ENCODE measurements around the gene PRKCD. TPM values are rescaled to one million over a fixed set of nuclear protein-coding genes. Genes with fewer than 3 reads are reported as not detected.

PRKCD gene
- total RNA-seq, 4 donors from 2014 or later, result 27.9 to 31.3 (median 29.3) TPM

- H3K36me3 ChIP-seq, result peaks cover 1% of the 10 kb centered on the region
- DNase-seq (ENCODE audit: low spot score in 2 of 2), result no peak
- H3K27me3 ChIP-seq, result no peaks in the 10 kb centered on the region
- no peaks in the 10 kb centered on the region for H3K4me1 ChIP-seq
- H3K9me3 ChIP-seq, result no peaks in the 10 kb centered on the region
- WGBS, result 80% methylated on average over 2 of the region's 2 CpGs
- H3K27ac ChIP-seq, result no peak overlapping the region
- TF ChIP-seq POLR2AphosphoS5 (IDR thresholded peaks at IDR 0.05) (no peak), POLR2A (IDR thresholded peaks at IDR 0.05) (no peak), EP300 (IDR thresholded peaks at IDR 0.05) (no peak), CTCF (IDR thresholded peaks at IDR 0.05) (no peak)
- H3K4me3 ChIP-seq, result no peak overlapping the region
Measured at GRCh38 chr3:53218131-53218530, 57.1 kb downstream of the PRKCD start.

GRCh38 chr3:53219895-53220483 lies 59.0 kb downstream of the PRKCD start:
- WGBS, result 46% methylated on average over 10 of the region's 10 CpGs
- TF ChIP-seq POLR2A (IDR thresholded peaks at IDR 0.05) (no peak), POLR2AphosphoS5 (IDR thresholded peaks at IDR 0.05) (no peak), EP300 (IDR thresholded peaks at IDR 0.05) (no peak), CTCF (IDR thresholded peaks at IDR 0.05) (peak; percentile 49 to 92)
- Histone ChIP-seq H3K36me3 (peaks cover 20% of the 10 kb centered on the region), H3K4me1 (no peaks in the 10 kb centered on the region), H3K27me3 (no peaks in the 10 kb centered on the region), H3K27ac (no peak overlapping the region), H3K9me3 (no peaks in the 10 kb centered on the region), H3K4me3 (no peak overlapping the region)
- peak in 1 of 2 donors; percentile 81 for DNase-seq (ENCODE audit: low spot score in 2 of 2)

- no peaks in the 10 kb centered on the region for H3K4me1 ChIP-seq
- TF ChIP-seq POLR2A (IDR thresholded peaks at IDR 0.05) (no peak), EP300 (IDR thresholded peaks at IDR 0.05) (no peak), POLR2AphosphoS5 (IDR thresholded peaks at IDR 0.05) (no peak), CTCF (IDR thresholded peaks at IDR 0.05) (no peak)
- WGBS, result 89% methylated on average over 4 of the region's 4 CpGs
- no peaks in the 10 kb centered on the region for H3K27me3 ChIP-seq
- H3K9me3 ChIP-seq, result no peaks in the 10 kb centered on the region
- H3K27ac ChIP-seq, result no peak overlapping the region
- H3K4me3 ChIP-seq, result no peak overlapping the region
- H3K36me3 ChIP-seq, result peaks cover 34% of the 10 kb centered on the region
- no peak for DNase-seq (ENCODE audit: low spot score in 2 of 2)
Measured at GRCh38 chr3:53221345-53221744, 60.3 kb downstream of the PRKCD start.

- TF ChIP-seq POLR2A (IDR thresholded peaks at IDR 0.05) (no peak), CTCF (IDR thresholded peaks at IDR 0.05) (no peak), POLR2AphosphoS5 (IDR thresholded peaks at IDR 0.05) (no peak), EP300 (IDR thresholded peaks at IDR 0.05) (no peak)
- 88% methylated on average over 3 of the region's 3 CpGs for WGBS
- Histone ChIP-seq H3K4me1 (no peaks in the 10 kb centered on the region), H3K27ac (no peak overlapping the region), H3K27me3 (no peaks in the 10 kb centered on the region), H3K9me3 (no peaks in the 10 kb centered on the region), H3K4me3 (no peak overlapping the region), H3K36me3 (peaks cover 38% of the 10 kb centered on the region)
- DNase-seq (ENCODE audit: low spot score in 2 of 2), result no peak
Measured at GRCh38 chr3:53221827-53222182, 60.8 kb downstream of the PRKCD start.

- H3K4me1 ChIP-seq, result no peaks in the 10 kb centered on the region
- no peak overlapping the region for H3K27ac ChIP-seq
- peaks cover 44% of the 10 kb centered on the region for H3K36me3 ChIP-seq
- no peak for TF ChIP-seq CTCF (IDR thresholded peaks at IDR 0.05)
- no peak for TF ChIP-seq POLR2AphosphoS5 (IDR thresholded peaks at IDR 0.05)
- no peak for TF ChIP-seq POLR2A (IDR thresholded peaks at IDR 0.05)
- no peak for TF ChIP-seq EP300 (IDR thresholded peaks at IDR 0.05)
- DNase-seq (ENCODE audit: low spot score in 2 of 2), result no peak
- H3K9me3 ChIP-seq, result no peaks in the 10 kb centered on the region
- no peaks in the 10 kb centered on the region for H3K27me3 ChIP-seq
- H3K4me3 ChIP-seq, result no peak overlapping the region
- whole genome bisulfite sequencing, result 83% methylated on average over 11 of the region's 12 CpGs
Measured at GRCh38 chr3:53222183-53222901, 61.3 kb downstream of the PRKCD start.
